ENCODE results near the gene VANGL2. TPM values are rescaled to one million over a fixed set of nuclear protein-coding genes. Genes with fewer than 3 reads are reported as not detected.

VANGL2 gene
- polyA plus RNA-seq, 1 donor from 2014 or later: 22.6 TPM

DNA sequence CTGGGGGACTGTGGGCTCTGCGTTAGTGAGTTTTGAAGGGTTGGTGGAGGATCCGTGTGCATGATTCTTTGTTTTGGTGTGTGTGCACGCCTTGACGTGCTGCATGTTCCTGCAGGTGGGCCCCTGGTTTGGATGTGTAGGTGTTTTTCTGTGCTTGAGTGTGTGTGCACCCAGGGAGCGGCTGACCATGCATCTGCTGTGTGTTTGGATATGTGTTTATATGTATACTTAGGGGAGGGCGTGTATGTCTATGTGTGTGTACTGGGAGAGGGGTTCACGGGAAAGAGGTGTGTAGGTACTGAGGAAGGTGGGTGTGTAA, 1.1 kb downstream of the VANGL2 start:
- Histone ChIP-seq H2AFZ (ENCODE audit: low read depth, low read length) (peak overlapping the region; percentile 92), H3K79me2 (replicated peaks; ENCODE audit: insufficient read depth, low read length) (peaks cover 65% of the 10 kb centered on the region)

DNA sequence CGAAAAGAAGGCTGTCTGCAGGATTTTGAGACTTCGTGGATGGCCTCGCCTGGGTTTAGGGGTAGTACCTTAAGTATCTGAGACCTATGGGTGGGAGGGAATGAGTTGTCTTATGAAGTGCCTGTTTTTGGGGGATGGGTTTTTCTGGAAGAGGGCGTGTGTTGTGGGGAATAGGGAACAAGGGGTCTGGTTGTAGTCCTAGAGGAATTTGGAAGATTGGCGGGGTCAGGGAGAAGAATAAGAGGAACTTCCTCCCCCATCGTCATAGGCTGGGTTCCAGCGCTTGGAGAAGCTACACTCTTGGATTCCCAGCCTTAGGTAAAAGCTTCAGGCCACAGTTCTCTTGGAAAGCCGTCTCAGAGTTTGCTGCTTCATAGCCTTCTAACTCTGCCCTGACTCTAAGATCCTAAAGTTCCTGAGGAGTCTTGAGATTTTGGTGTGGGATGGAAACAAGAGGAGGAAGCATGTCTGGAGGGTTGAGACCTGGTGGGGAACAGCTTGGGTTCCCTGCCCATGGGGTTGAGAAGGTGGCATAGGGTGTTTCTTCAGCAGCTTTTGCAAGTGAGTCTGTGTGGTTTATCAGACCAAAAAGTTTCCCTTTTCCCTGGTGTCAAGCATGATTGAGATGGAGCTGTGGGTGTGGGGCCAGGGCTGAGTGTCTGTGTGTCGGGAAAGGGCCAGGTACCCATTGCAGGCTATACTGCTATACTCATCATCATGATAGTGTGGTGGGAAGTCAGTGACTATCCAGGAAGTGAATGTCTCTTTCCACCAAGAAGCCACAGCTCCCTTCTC, 1.8 kb downstream of the VANGL2 start:
- Histone ChIP-seq H3K27me3 (ENCODE audit: insufficient read depth, low read depth, low read length) (no peaks in the 10 kb centered on the region), H3K4me2 (ENCODE audit: low read length) (peak overlapping the region; percentile 97), H3F3A (ENCODE audit: insufficient read depth, low read length, poor library complexity, severe bottlenecking) (no peaks in the 10 kb centered on the region), H2AFZ (ENCODE audit: low read depth, low read length) (no peak overlapping the region), H3K9ac (ENCODE audit: low read length) (peak overlapping the region; percentile 97), H3K9me2 (ENCODE audit: insufficient read depth, low read length) (no peaks in the 10 kb centered on the region), H4K20me1 (ENCODE audit: insufficient read depth) (peaks cover 2% of the 10 kb centered on the region), H3K79me2 (replicated peaks; ENCODE audit: insufficient read depth, low read length) (peaks cover 72% of the 10 kb centered on the region), H3K9me3 (ENCODE audit: low read length) (no peaks in the 10 kb centered on the region), H3K4me3 (ENCODE audit: low read length) (peak overlapping the region; percentile 75), H3K36me3 (ENCODE audit: insufficient read depth, low read length) (no peaks in the 10 kb centered on the region), H3K27ac (ENCODE audit: low read length) (peak overlapping the region; percentile 90)
- TF ChIP-seq REST (IDR thresholded peaks at IDR 0.05; ENCODE audit: borderline replicate concordance) (no peak), EP300 (conservative IDR thresholded peaks at IDR 0.05; ENCODE audit: poor library complexity, severe bottlenecking) (no peak), TAF1 (IDR thresholded peaks at IDR 0.05; ENCODE audit: low read depth) (no peak), RAD21 (conservative IDR thresholded peaks at IDR 0.05) (no peak), EZH2 (IDR thresholded peaks at IDR 0.05; ENCODE audit: borderline replicate concordance, insufficient read depth, low read length, poor library complexity, severe bottlenecking) (no peak), MXI1 (conservative IDR thresholded peaks at IDR 0.05; ENCODE audit: poor library complexity, severe bottlenecking) (no peak), POLR2AphosphoS5 (IDR thresholded peaks at IDR 0.05) (no peak)

More for the DNA sequence above, 1.1 kb downstream of the VANGL2 start:
- Histone ChIP-seq H3K27me3 (ENCODE audit: insufficient read depth, low read depth, low read length) (no peaks in the 10 kb centered on the region), H3K4me2 (ENCODE audit: low read length) (peak overlapping the region; percentile 97), H4K20me1 (ENCODE audit: insufficient read depth) (peaks cover 2% of the 10 kb centered on the region), H3K9me2 (ENCODE audit: insufficient read depth, low read length) (no peaks in the 10 kb centered on the region), H3F3A (ENCODE audit: insufficient read depth, low read length, poor library complexity, severe bottlenecking) (no peaks in the 10 kb centered on the region), H3K4me3 (ENCODE audit: low read length) (peak overlapping the region; percentile 75), H3K27ac (ENCODE audit: low read length) (peak overlapping the region; percentile 90), H3K36me3 (ENCODE audit: insufficient read depth, low read length) (no peaks in the 10 kb centered on the region), H3K9me3 (ENCODE audit: low read length) (no peaks in the 10 kb centered on the region), H3K9ac (ENCODE audit: low read length) (peak overlapping the region; percentile 97)
- TF ChIP-seq SMC3 (conservative IDR thresholded peaks at IDR 0.05; ENCODE audit: poor library complexity) (no peak), RAD21 (conservative IDR thresholded peaks at IDR 0.05) (no peak), CTCF (IDR thresholded peaks at IDR 0.05; ENCODE audit: poor library complexity, severe bottlenecking) (no peak), EZH2 (IDR thresholded peaks at IDR 0.05; ENCODE audit: borderline replicate concordance, insufficient read depth, low read length, poor library complexity, severe bottlenecking) (no peak), POLR2AphosphoS5 (IDR thresholded peaks at IDR 0.05) (peak; percentile 16), MXI1 (conservative IDR thresholded peaks at IDR 0.05; ENCODE audit: poor library complexity, severe bottlenecking) (peak; percentile 69), REST (IDR thresholded peaks at IDR 0.05; ENCODE audit: borderline replicate concordance) (no peak), TAF1 (IDR thresholded peaks at IDR 0.05; ENCODE audit: low read depth) (no peak)

Data from neural cell (in vitro differentiated cells).